GM23338 (cell line): ENCODE results near the gene CETP. TPM values are rescaled to one million over a fixed set of nuclear protein-coding genes. Genes with fewer than 3 reads are reported as not detected.

Source experiments
- ATAC-seq: fragments of 200-7000 bp; cut with Tn5 transposase; 3 replicates; pipeline ENCODE4 v1.9.1; 2020
- DNase-seq: peaks from one replicate; pipeline ENCODE4 v3.0.0-alpha.2; 2015; ENCODE audit warnings: low spot score
- H2AFZ ChIP-seq: fragments of 200-600 bp; sonication (generic); 2 replicates; pipeline ENCODE4 v1.8.0; 2016; ENCODE audit warnings: antibody characterized with exemption, mild to moderate bottlenecking, moderate library complexity
- H3F3A ChIP-seq: fragments of 200-600 bp; sonication (generic); replicated peaks from 2 replicates; pipeline ENCODE4 v1.8.0; 2017; ENCODE audit warnings: antibody characterized with exemption, mixed run types, low read depth
- H3K27ac ChIP-seq: fragments of 200-600 bp; sonication (generic); 2 replicates; pipeline ENCODE4 v1.6.1; 2016; ENCODE audit warnings: low read depth
- H3K27me3 ChIP-seq: fragments of 200-600 bp; sonication (generic); 2 replicates; pipeline ENCODE4 v1.8.0; 2016; ENCODE audit warnings: mild to moderate bottlenecking, mixed run types, moderate library complexity; ENCODE audit not compliant: insufficient read depth
- H3K36me3 ChIP-seq: fragments of 200-600 bp; sonication (generic); 2 replicates; pipeline ENCODE4 v1.8.0; 2016; ENCODE audit warnings: mild to moderate bottlenecking; ENCODE audit not compliant: insufficient read depth
- H3K4me1 ChIP-seq: fragments of 200-600 bp; sonication (generic); 2 replicates; pipeline ENCODE4 v1.8.0; 2016; ENCODE audit warnings: mild to moderate bottlenecking, moderate library complexity; ENCODE audit not compliant: insufficient read depth
- H3K4me2 ChIP-seq: fragments of 200-600 bp; sonication (generic); 2 replicates; pipeline ENCODE4 v1.7.1; 2017; ENCODE audit warnings: mixed run types
- H3K4me3 ChIP-seq: fragments of 200-600 bp; sonication (generic); 2 replicates; pipeline ENCODE4 v1.6.1; 2016; ENCODE audit warnings: mixed run types
- H3K79me2 ChIP-seq: fragments of 200-600 bp; sonication (generic); replicated peaks from 2 replicates; pipeline ENCODE4 v1.8.0; 2017; ENCODE audit warnings: mild to moderate bottlenecking; ENCODE audit not compliant: insufficient read depth
- H3K9me2 ChIP-seq: fragments of 200-600 bp; sonication (generic); 2 replicates; pipeline ENCODE4 v1.8.0; 2017; ENCODE audit not compliant: insufficient read depth
- H4K20me1 ChIP-seq: fragments of 200-600 bp; sonication (generic); replicated peaks from 2 replicates; pipeline ENCODE4 v1.8.0; 2017; ENCODE audit warnings: mild to moderate bottlenecking; ENCODE audit not compliant: insufficient read depth
- H3K27ac Mint-ChIP-seq: 2 replicates; pipeline ENCODE4 v1.8.0; 2020; ENCODE audit warnings: inconsistent platforms, mild to moderate bottlenecking, moderate library complexity, mixed read lengths
- H3K27me3 Mint-ChIP-seq: 3 replicates; pipeline ENCODE4 v1.8.0; 2022; ENCODE audit warnings: low read depth, mild to moderate bottlenecking, moderate library complexity, mixed read lengths, inconsistent platforms; ENCODE audit not compliant: insufficient read depth, poor library complexity
- H3K36me3 Mint-ChIP-seq: 3 replicates; pipeline ENCODE4 v1.8.0; 2021; ENCODE audit warnings: low read depth, mild to moderate bottlenecking, inconsistent platforms, moderate library complexity, mixed read lengths
- H3K4me1 Mint-ChIP-seq: 3 replicates; pipeline ENCODE4 v1.8.0; 2020; ENCODE audit warnings: mild to moderate bottlenecking, inconsistent platforms, mixed read lengths
- H3K4me3 Mint-ChIP-seq: 3 replicates; pipeline ENCODE4 v1.8.0; 2021; ENCODE audit warnings: moderate library complexity, mild to moderate bottlenecking, inconsistent platforms, mixed read lengths
- H3K9me3 Mint-ChIP-seq: 3 replicates; pipeline ENCODE4 v1.8.0; 2020; ENCODE audit warnings: moderate library complexity, mild to moderate bottlenecking, inconsistent platforms, mixed read lengths
- CREB1 ChIP-seq: fragments of 250-450 bp; sonication (Bioruptor Pico); IDR thresholded peaks from 2 replicates; pipeline ENCODE4 v1.5.0; 2020; ENCODE audit warnings: low read depth, mild to moderate bottlenecking, moderate library complexity
- EZH2 ChIP-seq: fragments of 200-600 bp; sonication (generic); IDR thresholded peaks from one replicate; pipeline ENCODE4 v1.8.0; 2017; ENCODE audit warnings: antibody characterized with exemption, mild to moderate bottlenecking, low read depth; ENCODE audit not compliant: unreplicated experiment
- JUNB ChIP-seq: IDR thresholded peaks from one replicate; pipeline ENCODE4 v1.6.1; 2016; ENCODE audit warnings: antibody characterized with exemption; ENCODE audit not compliant: unreplicated experiment
- POLR2AphosphoS5 ChIP-seq: IDR thresholded peaks from 2 replicates; pipeline ENCODE4 v1.6.1; 2016; ENCODE audit warnings: antibody characterized with exemption, low read depth
- STAT1 ChIP-seq: IDR thresholded peaks from one replicate; pipeline ENCODE4 v1.6.1; 2016; ENCODE audit warnings: antibody characterized with exemption; ENCODE audit not compliant: unreplicated experiment
- ZNF331 ChIP-seq: fragments of 250-450 bp; sonication (Bioruptor Pico); IDR thresholded peaks from 2 replicates; pipeline ENCODE4 v1.5.0; 2020; ENCODE audit warnings: low read depth, mild to moderate bottlenecking, moderate library complexity
- ZNF462 ChIP-seq: fragments of 250-450 bp; sonication (Bioruptor Pico); IDR thresholded peaks from 2 replicates; pipeline ENCODE4 v1.5.0; 2020; ENCODE audit warnings: mild to moderate bottlenecking, moderate library complexity
- polyA plus RNA-seq: library from polyadenylated mRNA; unstranded; fragments of >200 nt; fragmentation: Nextera tagmentation; extraction: Ambion mirVana; gene quantifications from 2 replicates; pipeline ENCODE4 v1.2.1, GENCODE V29; 2016
- total RNA-seq: library from RNA; depleted of rRNA; stranded (reverse); fragments of >200 nt; shearing (Covaris generic); gene quantifications from 2 replicates; pipeline ENCODE4 v1.2.3, GENCODE V29; 2014
- TF ChIP-seq, protein P1 (sequence below): IDR thresholded peaks from one replicate; pipeline ENCODE4 v1.6.1; 2018; ENCODE audit warnings: antibody characterized with exemption; ENCODE audit not compliant: unreplicated experiment
- TF ChIP-seq, protein P2 (sequence below), 2 experiments: fragments of 200-600 bp in 1 of 2; sonication (generic) in 1 of 2; conservative IDR thresholded peaks; 2 replicates each; pipeline versions ENCODE4 v1.5.1 to v1.6.1; 2016 to 2017; ENCODE audit warnings: antibody characterized with exemption in 2 of 2, low read depth in 2 of 2, mild to moderate bottlenecking in 2 of 2, moderate library complexity in 1 of 2
- TF ChIP-seq, protein P3 (sequence below): IDR thresholded peaks from 2 replicates; pipeline ENCODE4 v1.6.1; 2016; ENCODE audit warnings: antibody characterized with exemption

The CETP gene
- total and polyA plus RNA-seq, 2 experiments from 2014 or later: not detected

DNA sequence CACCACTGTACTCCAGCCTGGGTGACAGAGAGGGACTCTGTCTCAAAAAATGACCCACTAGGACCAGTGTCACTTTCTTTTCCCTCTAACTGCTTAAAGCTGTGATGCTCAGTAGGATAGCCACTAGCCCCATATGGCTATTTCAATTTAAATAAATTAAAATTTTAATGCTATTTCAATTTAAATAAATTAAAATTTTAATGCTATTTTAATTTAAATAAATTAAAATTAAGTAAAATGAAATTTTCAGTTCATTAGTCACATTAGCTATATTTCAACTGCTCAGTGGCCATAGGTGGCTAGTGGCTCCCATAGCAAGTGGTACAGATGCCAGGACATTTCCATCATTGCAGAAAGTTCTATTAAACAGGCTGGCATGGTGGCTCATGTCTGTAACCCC lies 70.6 kb downstream of the CETP start:
- no peaks in the 10 kb centered on the region for H3K79me2 ChIP-seq
- H2AFZ ChIP-seq: no peak overlapping the region
- Mint-ChIP-seq H3K4me1 (no peaks in the 10 kb centered on the region; the same call in 2 of the 3 replicates), H3K9me3 (no peaks in the 10 kb centered on the region), H3K4me3 (no peak overlapping the region), H3K27ac (no peak overlapping the region), H3K36me3 (no peaks in the 10 kb centered on the region), H3K27me3 (peaks cover 6% of the 10 kb centered on the region)
- H3K36me3 ChIP-seq: no peaks in the 10 kb centered on the region
- no peaks in the 10 kb centered on the region for H3K27me3 ChIP-seq
- DNase-seq (no peak), ATAC-seq (no peak)
- no peaks in the 10 kb centered on the region for H3K9me2 ChIP-seq
- no peaks in the 10 kb centered on the region for H3F3A ChIP-seq
- H3K27ac ChIP-seq: no peak overlapping the region
- TF ChIP-seq JUNB (no peak), CREB1 (no peak), EZH2 (no peak), STAT1 (no peak), POLR2AphosphoS5 (no peak), ZNF462 (CRISPR knock-in tag) (no peak), ZNF331 (CRISPR knock-in tag) (no peak)
- TF ChIP-seq, protein P1, sequence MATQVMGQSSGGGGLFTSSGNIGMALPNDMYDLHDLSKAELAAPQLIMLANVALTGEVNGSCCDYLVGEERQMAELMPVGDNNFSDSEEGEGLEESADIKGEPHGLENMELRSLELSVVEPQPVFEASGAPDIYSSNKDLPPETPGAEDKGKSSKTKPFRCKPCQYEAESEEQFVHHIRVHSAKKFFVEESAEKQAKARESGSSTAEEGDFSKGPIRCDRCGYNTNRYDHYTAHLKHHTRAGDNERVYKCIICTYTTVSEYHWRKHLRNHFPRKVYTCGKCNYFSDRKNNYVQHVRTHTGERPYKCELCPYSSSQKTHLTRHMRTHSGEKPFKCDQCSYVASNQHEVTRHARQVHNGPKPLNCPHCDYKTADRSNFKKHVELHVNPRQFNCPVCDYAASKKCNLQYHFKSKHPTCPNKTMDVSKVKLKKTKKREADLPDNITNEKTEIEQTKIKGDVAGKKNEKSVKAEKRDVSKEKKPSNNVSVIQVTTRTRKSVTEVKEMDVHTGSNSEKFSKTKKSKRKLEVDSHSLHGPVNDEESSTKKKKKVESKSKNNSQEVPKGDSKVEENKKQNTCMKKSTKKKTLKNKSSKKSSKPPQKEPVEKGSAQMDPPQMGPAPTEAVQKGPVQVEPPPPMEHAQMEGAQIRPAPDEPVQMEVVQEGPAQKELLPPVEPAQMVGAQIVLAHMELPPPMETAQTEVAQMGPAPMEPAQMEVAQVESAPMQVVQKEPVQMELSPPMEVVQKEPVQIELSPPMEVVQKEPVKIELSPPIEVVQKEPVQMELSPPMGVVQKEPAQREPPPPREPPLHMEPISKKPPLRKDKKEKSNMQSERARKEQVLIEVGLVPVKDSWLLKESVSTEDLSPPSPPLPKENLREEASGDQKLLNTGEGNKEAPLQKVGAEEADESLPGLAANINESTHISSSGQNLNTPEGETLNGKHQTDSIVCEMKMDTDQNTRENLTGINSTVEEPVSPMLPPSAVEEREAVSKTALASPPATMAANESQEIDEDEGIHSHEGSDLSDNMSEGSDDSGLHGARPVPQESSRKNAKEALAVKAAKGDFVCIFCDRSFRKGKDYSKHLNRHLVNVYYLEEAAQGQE: no peak
- TF ChIP-seq, protein P2, sequence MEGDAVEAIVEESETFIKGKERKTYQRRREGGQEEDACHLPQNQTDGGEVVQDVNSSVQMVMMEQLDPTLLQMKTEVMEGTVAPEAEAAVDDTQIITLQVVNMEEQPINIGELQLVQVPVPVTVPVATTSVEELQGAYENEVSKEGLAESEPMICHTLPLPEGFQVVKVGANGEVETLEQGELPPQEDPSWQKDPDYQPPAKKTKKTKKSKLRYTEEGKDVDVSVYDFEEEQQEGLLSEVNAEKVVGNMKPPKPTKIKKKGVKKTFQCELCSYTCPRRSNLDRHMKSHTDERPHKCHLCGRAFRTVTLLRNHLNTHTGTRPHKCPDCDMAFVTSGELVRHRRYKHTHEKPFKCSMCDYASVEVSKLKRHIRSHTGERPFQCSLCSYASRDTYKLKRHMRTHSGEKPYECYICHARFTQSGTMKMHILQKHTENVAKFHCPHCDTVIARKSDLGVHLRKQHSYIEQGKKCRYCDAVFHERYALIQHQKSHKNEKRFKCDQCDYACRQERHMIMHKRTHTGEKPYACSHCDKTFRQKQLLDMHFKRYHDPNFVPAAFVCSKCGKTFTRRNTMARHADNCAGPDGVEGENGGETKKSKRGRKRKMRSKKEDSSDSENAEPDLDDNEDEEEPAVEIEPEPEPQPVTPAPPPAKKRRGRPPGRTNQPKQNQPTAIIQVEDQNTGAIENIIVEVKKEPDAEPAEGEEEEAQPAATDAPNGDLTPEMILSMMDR (conservative IDR thresholded peaks at IDR 0.05; ENCODE audit: low read depth in 2 of 2): no peak
- TF ChIP-seq, protein P3, sequence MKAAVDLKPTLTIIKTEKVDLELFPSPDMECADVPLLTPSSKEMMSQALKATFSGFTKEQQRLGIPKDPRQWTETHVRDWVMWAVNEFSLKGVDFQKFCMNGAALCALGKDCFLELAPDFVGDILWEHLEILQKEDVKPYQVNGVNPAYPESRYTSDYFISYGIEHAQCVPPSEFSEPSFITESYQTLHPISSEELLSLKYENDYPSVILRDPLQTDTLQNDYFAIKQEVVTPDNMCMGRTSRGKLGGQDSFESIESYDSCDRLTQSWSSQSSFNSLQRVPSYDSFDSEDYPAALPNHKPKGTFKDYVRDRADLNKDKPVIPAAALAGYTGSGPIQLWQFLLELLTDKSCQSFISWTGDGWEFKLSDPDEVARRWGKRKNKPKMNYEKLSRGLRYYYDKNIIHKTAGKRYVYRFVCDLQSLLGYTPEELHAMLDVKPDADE: no peak
- H3K4me3 ChIP-seq: no peak overlapping the region
- H3K4me1 ChIP-seq: 0 out of 2 replicates have a peak, but pooled peaks cover 2% of the 10 kb centered on the region
- H4K20me1 ChIP-seq: no peaks in the 10 kb centered on the region
- H3K4me2 ChIP-seq: no peak overlapping the region
